Mucosa of descending colon (tissue), 3 donors: ENCODE results near the gene MAN1C1. TPM values are rescaled to one million over a fixed set of nuclear protein-coding genes. Genes with fewer than 3 reads are reported as not detected.

Experiments used
- ATAC-seq: fragments of 200-7000 bp; cut with Tn5 transposase; one replicate; pipeline ENCODE4 v1.9.1; 2020; ENCODE audit warnings: mild to moderate bottlenecking, moderate library complexity
- DNase-seq, 3 donors: peaks; one replicate each; pipeline ENCODE4 v3.0.0-alpha.2; 2020
- H3K36me3 ChIP-seq: fragments of 200-600 bp; one replicate; pipeline ENCODE4 v1.8.0; 2021; ENCODE audit warnings: low read depth, mild to moderate bottlenecking
- H3K4me1 ChIP-seq: fragments of 200-600 bp; one replicate; pipeline ENCODE4 v1.8.0; 2021; ENCODE audit warnings: low read depth, mild to moderate bottlenecking
- H3K4me3 ChIP-seq: fragments of 200-600 bp; one replicate; pipeline ENCODE4 v1.8.0; 2021; ENCODE audit warnings: mild to moderate bottlenecking
- H3K9me3 ChIP-seq: fragments of 200-600 bp; one replicate; pipeline ENCODE4 v1.8.0; 2021; ENCODE audit warnings: mild to moderate bottlenecking
- intact Hi-C, 2 donors: fragments of 100-400 bp; cut with DNase I in 1 of 2; cut with micrococcal nuclease in 1 of 2; formaldehyde crosslinking; loops; one replicate each; pipeline versions ENCODE4 v1.11.0 to v1.11.1; 2022; cut with DNase I, micrococcal nuclease
- total RNA-seq, 3 donors: library from RNA; stranded (reverse); fragmentation: NEBNext Ultra II Directional in 2 of 3; extraction: Animal tissue kit (Norgen Biotek cat#: 25700) in 2 of 3; gene quantifications; one replicate each; pipeline versions ENCODE4 v1.2.1 to v1.2.4, GENCODE V29; 2021 to 2023
- TF ChIP-seq, protein P1 (sequence below): fragments of 200-600 bp; IDR thresholded peaks from one replicate; pipeline ENCODE4 v1.8.0; 2022; ENCODE audit warnings: antibody characterized with exemption, mild to moderate bottlenecking
- donor health status: DM: no; HTN: no; CAD: no; lungs with moderate emphysema.
- donor health status: DM: no; HTN: no; CAD: no.
- donor health status: DM: no; HTN: yes; CAD: no.

Gene MAN1C1
- total RNA-seq, 3 donors from 2014 or later, result 2.5 to 22.0 (median 6.1) TPM

DNA sequence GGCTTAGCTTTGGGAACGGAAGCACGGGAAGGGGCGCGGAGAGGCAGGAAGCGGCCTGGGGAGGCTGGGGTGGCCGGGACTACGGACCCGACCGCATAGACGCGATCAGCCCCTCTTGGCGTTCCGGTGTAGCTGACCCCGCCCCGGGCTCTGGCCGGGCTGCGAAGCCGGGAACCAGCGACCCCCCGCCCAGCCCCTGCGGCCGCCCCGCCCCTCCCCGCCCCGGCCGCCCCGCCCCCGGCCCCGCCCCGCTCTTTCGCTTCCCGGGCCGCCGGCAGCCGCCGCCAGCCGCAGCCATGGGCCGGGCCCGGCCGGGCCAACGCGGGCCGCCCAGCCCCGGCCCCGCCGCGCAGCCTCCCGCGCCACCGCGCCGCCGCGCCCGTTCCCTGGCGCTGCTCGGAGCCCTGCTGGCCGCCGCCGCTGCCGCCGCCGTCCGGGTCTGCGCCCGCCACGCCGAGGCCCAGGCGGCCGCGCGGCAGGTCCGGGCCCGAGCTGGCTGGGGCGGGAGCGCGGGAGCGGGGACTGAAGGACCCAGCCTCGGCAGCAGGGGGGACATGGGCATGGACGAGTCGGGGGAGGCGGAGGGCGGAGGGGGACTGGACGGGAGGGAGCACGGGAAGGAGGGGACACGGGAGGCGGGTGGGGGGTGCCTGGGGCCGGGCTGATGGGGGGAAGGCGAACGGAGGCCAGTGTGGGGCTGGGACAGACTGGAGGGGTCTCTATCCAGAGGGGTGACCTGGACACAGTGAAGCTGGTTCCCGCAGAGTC lies 183.5 kb downstream of the MAN1C1 start, which contains the start of gene SELENON:
SELENON (plus strand) TSS at position 259 of the 768 bp plus-strand sequence; CDS start at position 297, 38 bp downstream.
- no peaks in the 10 kb centered on the region for H3K4me1 ChIP-seq
- no peaks in the 10 kb centered on the region for H3K9me3 ChIP-seq
- intact Hi-C loops, result loop anchor here (5.0 to 10.0 kb wide), 2 partner anchors 185 to 193 kb away; partner anchors contain the start of gene MAN1C1 (in 1 of the 2)
- H3K36me3 ChIP-seq, result no peaks in the 10 kb centered on the region
- ATAC-seq, result peak; percentile 73
- H3K4me3 ChIP-seq, result no peak within 1 kb of the TSS
- peak; percentile 56 to 74 (median 66) for DNase-seq
- TF ChIP-seq, protein P1, sequence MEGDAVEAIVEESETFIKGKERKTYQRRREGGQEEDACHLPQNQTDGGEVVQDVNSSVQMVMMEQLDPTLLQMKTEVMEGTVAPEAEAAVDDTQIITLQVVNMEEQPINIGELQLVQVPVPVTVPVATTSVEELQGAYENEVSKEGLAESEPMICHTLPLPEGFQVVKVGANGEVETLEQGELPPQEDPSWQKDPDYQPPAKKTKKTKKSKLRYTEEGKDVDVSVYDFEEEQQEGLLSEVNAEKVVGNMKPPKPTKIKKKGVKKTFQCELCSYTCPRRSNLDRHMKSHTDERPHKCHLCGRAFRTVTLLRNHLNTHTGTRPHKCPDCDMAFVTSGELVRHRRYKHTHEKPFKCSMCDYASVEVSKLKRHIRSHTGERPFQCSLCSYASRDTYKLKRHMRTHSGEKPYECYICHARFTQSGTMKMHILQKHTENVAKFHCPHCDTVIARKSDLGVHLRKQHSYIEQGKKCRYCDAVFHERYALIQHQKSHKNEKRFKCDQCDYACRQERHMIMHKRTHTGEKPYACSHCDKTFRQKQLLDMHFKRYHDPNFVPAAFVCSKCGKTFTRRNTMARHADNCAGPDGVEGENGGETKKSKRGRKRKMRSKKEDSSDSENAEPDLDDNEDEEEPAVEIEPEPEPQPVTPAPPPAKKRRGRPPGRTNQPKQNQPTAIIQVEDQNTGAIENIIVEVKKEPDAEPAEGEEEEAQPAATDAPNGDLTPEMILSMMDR, result no peak

DNA sequence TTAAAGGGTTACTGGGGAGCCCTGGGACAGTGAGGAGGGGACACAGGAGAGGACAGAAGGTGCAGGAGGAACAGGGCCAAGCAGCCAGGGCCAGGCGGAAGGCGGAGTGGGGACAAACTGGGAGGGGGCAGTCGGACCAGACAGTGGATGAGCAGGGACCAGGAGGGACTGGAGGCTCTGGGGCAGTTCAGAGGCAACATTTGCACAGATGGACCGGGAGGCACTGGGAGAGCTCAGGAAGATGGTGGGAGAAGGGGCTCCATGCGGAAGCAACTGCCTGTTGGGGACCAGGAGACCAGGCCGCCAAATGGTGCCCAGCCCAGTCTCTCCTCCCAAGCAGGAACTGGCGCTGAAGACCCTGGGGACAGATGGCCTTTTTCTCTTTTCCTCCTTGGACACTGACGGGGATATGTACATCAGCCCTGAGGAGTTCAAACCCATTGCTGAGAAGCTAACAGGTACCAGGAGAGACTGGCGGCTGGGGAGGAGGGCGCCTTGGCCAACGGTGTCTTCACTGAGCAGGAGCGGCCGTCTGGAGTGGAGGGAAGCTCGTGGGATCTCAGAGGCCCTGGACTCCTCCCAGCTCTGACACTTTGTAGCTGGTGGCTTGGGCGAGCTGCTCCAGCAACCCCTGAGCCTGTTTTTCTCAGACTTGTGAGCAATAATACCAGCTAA lies 184.2 kb downstream of the MAN1C1 start:
- TF ChIP-seq, protein P1, result no peak
- ATAC-seq, result no peak
- H3K4me3 ChIP-seq, result no peak overlapping the region
- no peaks in the 10 kb centered on the region for H3K9me3 ChIP-seq
- no peaks in the 10 kb centered on the region for H3K4me1 ChIP-seq
- intact Hi-C loops, result no loop called here
- no peaks in the 10 kb centered on the region for H3K36me3 ChIP-seq
- peak in 1 of 3 donors; percentile 48 for DNase-seq

DNA sequence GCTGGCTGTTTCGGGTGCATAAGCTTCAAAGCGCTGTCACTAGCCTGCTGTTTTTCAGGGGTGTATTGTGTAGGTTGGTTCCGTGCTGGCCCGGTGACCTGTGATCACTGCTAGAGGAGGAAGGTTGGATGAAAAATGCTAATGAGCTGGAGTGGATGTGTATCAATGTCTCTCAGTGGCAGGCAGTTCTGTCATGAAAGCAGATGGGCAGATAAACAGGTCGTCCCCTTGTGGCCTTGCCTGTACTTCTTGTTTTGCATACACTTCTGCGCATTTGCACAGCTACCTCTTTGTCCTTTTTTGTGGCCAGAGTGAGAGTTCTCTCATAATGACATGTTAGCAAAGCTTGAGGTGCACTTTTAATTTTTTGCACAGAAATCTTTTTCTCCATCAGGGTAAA lies 186.3 kb downstream of the MAN1C1 start:
- H3K4me3 ChIP-seq, result no peak overlapping the region
- TF ChIP-seq, protein P1, result no peak
- DNase-seq (peak in 1 of 3 donors; percentile 18), ATAC-seq (no peak)
- no peaks in the 10 kb centered on the region for H3K36me3 ChIP-seq
- no peaks in the 10 kb centered on the region for H3K9me3 ChIP-seq
- intact Hi-C loops, result no loop called here
- peaks cover 2% of the 10 kb centered on the region for H3K4me1 ChIP-seq

DNA sequence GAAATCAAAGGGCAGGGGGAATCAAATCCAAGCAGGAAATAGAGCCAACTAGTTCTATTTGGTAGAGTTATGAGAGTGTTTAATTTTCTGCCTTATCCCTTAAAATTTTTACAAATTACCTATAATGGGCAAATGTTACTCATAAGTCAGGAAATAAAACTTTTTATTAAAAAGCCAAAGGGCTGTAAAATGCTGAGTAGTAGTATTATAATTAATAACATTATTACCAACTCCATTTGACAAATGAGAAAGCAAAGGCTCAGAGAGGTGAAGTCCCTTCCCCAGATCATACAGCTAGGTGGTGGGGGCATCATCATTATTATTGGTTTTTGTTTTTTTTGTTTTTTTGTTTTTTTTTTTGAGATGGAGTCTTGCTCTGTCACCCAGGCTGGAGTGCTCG lies 186.8 kb downstream of the MAN1C1 start:
- DNase-seq, result no peak
- Histone ChIP-seq H3K4me1 (peaks cover 2% of the 10 kb centered on the region), H3K36me3 (no peaks in the 10 kb centered on the region), H3K4me3 (no peak overlapping the region), H3K9me3 (no peaks in the 10 kb centered on the region)
- no peak for ATAC-seq
- TF ChIP-seq, protein P1, result no peak
- intact Hi-C loops, result no loop called here

DNA sequence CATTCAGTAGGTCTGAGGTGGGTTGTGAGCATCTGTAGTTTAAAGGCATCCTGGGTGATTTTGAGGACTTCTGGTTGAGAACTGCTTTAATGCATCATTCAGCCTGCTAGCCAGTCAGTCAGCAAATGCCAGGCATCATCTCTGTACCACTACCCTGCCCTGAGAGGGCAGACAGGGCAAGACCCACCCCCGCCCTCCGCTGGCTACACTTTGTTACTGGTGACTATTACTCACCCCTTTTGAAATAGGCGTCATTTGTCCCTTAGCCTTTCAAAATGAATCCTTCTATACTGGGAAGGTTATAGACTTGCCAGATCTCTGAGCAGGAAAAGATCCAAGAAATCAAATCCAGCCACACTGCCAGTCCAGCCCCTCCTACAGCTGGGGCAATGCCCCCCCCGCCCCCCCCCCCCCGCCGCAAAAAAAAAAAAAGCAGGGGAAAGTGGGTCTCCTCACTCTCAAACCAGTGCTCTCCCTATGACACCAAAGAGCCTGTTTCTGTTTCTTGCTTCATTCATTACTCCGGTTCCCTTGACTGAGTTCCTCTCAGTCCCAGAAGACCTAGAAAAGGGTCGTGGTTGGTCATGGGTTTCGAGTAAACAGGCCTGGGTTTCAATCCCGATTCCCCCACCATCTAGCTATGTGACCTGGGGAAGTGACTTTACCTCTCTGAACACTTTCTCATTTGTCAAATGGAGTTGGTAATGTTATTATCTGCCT lies 187.8 kb downstream of the MAN1C1 start:
- H3K9me3 ChIP-seq, result no peaks in the 10 kb centered on the region
- H3K36me3 ChIP-seq, result no peaks in the 10 kb centered on the region
- no peak overlapping the region for H3K4me3 ChIP-seq
- intact Hi-C loops, result no loop called here
- ATAC-seq (no peak), DNase-seq (peak in 2 of 3 donors; percentile 14 to 17)
- peaks cover 2% of the 10 kb centered on the region for H3K4me1 ChIP-seq
- TF ChIP-seq, protein P1, result no peak
